ENCODE data around the gene GRIP2. TPM values are rescaled to one million over a fixed set of nuclear protein-coding genes. Genes with fewer than 3 reads are reported as not detected.

GRIP2 gene
- total and polyA plus RNA-seq, 9 of the 15 experiments (the other 6 are each of a cell fraction or from before 2014, with no cell fraction given) = 0.01 TPM; not detected in 7

- TF ChIP-seq CHD7 (IDR thresholded peaks at IDR 0.05; ENCODE audit: low read depth, low read length) (no peak), POLR2AphosphoS5 (IDR thresholded peaks at IDR 0.05; ENCODE audit: control insufficient read depth, insufficient read depth, low read depth, low read length) (no peak), BMI1 (IDR thresholded peaks at IDR 0.05; ENCODE audit: low read length) (no peak), SOX6 (IDR thresholded peaks at IDR 0.05) (no peak), CHCHD3 (CRISPR knock-in tag; IDR thresholded peaks at IDR 0.05) (no peak), PHF20 (IDR thresholded peaks at IDR 0.05; ENCODE audit: partially characterized antibody) (no peak), ZNF398 (CRISPR knock-in tag; IDR thresholded peaks at IDR 0.05) (no peak), ILK (tag; IDR thresholded peaks at IDR 0.05; ENCODE audit: borderline replicate concordance, low read depth) (no peak), ZBTB11 (CRISPR knock-in tag; IDR thresholded peaks at IDR 0.05) (no peak), XRCC5 (IDR thresholded peaks at IDR 0.05; ENCODE audit: low read depth, low read length) (no peak)
These were observed 7.3 kb downstream of the GRIP2 start (continued) for GRCh38 chr3:14532691-14533456.

Measured in K562 (cell line).